Measurements from ENCODE around the gene SLF1. TPM values are rescaled to one million over a fixed set of nuclear protein-coding genes. Genes with fewer than 3 reads are reported as not detected.
"Not testable (repeated sequence)": the region's sequence is repeated elsewhere in the genome, so short reads cannot be mapped to it uniquely, and the experiment has no call there.

Gene SLF1
- total RNA-seq: 10 to 100 TPM; 15.0 to 19.0 TPM

DNA sequence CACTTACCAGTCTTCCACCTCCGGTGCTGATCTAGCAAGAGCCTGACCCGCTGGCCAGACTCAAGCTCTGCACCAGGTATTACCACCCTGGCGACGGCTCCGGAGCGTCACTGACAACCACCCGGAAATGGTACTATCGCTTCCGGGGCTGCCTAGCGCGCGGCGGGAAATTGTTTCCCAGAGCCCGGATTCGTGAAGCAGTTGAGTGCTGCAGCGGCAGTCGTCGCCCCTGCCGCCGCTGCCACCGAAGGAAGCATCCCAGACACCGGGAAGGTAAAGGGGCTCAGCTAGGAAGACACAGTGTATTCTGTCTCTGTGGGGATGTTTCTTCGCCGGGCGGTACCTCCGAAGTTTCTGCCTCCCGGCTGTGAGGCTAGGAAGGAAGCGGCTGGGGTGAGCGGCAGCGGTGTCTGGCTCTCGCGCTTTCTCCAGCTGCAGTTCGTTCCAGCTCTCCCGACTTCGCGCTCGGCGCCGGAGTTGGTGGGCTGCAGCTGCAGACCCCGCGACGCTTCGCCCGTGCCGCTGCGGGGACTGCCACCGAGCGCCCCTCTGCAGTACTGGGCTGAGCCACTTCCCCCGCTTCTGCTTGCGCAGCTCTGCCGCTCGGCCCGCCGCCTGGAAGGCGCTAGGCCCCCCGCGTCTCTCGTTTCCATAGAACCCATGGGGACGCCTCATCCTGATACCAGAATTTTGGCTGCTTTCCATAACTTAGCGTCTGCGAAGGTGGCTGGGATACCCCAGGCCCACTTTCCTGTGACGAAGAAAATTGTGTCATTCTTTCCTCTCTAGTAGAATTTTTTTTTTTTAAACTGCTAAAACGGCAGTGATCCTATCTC, at the start of gene SLF1, which contains the start of gene KIAA0825:
TSS of gene SLF1 (plus strand) at position 177 of the 836 bp plus-strand sequence. CDS start 10,142 bp downstream, outside the sequence.
TSS of gene KIAA0825 (minus strand) at position 112 of the 836 bp plus-strand sequence. CDS start 81,478 bp downstream, outside the sequence.
- H3K27ac Mint-ChIP-seq: peak within 1 kb of the TSS; percentile 90

DNA sequence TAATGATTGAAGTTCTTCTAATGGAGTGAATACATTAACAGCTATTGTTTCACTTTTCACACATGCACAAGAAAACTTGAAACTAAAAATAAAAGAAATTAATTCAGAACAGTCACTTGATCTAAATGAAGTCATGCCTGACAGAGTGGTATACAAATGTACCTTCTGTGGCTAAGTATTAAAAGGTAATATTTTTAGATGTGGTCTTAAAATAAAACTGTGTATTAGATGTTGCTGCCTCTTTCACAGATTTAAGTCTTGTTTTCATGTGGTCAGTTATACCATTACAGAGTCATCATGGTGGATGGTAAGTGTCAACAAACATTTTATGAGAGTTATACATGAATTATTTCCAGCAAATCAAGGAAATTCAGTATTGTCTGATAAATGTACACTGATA, 47.1 kb upstream of the SLF1 start:
- ChIA-PET CTCF (no interaction called here), POLR2A (no interaction called here)
- Mint-ChIP-seq H3K36me3 (ENCODE audit: low read depth) (peaks cover 16% of the 10 kb centered on the region), H3K9me3 (peaks cover 9% of the 10 kb centered on the region), H3K27ac (no peak overlapping the region), H3K4me3 (no peak overlapping the region), H3K27me3 (no peaks in the 10 kb centered on the region), H3K4me1 (peaks cover 22% of the 10 kb centered on the region)
- DNase-seq: no peak

More for the DNA sequence above, at the start of gene SLF1, which contains the start of gene KIAA0825:
- H3K9me3 Mint-ChIP-seq: no peaks in the 10 kb centered on the region
- no peaks in the 10 kb centered on the region for H3K27me3 Mint-ChIP-seq
- peaks cover 6% of the 10 kb centered on the region for H3K36me3 Mint-ChIP-seq (ENCODE audit: low read depth)
- ChIA-PET POLR2A (interaction anchor here (0.7 kb wide), 1 partner anchor 172 kb away, joined by 4 read pairs; no protein-coding TSS in a partner anchor), CTCF (interaction anchor here (0.7 kb wide), 1 partner anchor 108 kb away, joined by 3 read pairs; no protein-coding TSS in a partner anchor)
- H3K4me3 Mint-ChIP-seq: peak within 1 kb of the TSS; percentile 91
- peak; percentile 91 for DNase-seq
- H3K4me1 Mint-ChIP-seq: peaks cover 49% of the 10 kb centered on the region

DNA sequence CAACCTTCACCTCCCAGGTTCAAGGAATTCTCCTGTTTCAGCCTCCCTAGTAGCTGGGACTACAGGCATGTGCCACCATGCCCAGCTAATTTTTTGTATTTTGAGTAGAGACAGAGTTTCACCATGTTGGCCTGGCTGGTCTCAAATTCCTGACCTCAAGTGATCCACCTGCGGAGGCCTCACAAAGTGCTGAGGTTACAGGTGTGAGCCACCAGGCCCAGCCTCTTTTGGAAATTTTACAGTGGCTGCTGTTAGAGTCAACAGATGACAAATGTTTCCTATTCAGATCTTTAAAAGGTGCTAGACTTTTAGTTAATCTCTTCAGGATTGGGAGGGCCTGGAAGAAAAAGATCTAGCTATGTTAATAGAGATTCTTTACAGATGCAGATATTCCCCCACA, 45.1 kb upstream of the SLF1 start:
- H3K9me3 Mint-ChIP-seq, POLR2A ChIA-PET, H3K27me3 Mint-ChIP-seq, H3K4me3 Mint-ChIP-seq, H3K27ac Mint-ChIP-seq, DNase-seq: not testable (repeated sequence)
- Mint-ChIP-seq H3K4me1 (peaks cover 38% of the 10 kb centered on the region), H3K36me3 (ENCODE audit: low read depth) (peaks cover 16% of the 10 kb centered on the region)
- CTCF ChIA-PET: interaction anchor here (1.0 kb wide), 1 partner anchor 220 kb away, joined by 6 read pairs; no protein-coding TSS in a partner anchor

DNA sequence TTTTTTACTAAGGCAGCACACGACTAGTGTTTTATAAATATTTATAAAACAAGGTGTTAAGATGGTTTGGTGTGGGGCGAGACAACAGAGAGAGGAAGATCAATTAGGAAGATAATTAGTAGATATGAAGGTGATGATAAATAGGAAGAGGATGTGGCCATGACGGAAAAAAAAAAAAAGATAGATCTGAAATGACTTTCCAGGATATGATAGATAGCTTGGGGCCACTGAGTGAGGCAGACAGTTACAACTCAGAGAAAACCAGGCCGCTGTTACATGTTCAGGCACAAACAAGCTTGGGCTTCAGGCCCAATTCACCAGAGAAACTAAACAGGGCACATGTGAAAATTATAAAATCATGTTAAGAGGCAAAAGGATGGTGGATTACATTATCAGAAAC, 43.3 kb upstream of the SLF1 start:
- H3K36me3 Mint-ChIP-seq (ENCODE audit: low read depth): peaks cover 16% of the 10 kb centered on the region
- POLR2A ChIA-PET: no interaction called here
- H3K4me1 Mint-ChIP-seq: peaks cover 51% of the 10 kb centered on the region
- H3K27me3 Mint-ChIP-seq: no peaks in the 10 kb centered on the region
- H3K9me3 Mint-ChIP-seq: peaks cover 9% of the 10 kb centered on the region
- H3K4me3 Mint-ChIP-seq: no peak overlapping the region
- H3K27ac Mint-ChIP-seq: peak overlapping the region; percentile 85
- peak; percentile 12 for DNase-seq
- CTCF ChIA-PET: interaction anchor here (0.6 to 1.7 kb wide), 4 partner anchors 11 to 52 kb away, joined by 3 to 4 read pairs (median 3); no protein-coding TSS in a partner anchor

DNA sequence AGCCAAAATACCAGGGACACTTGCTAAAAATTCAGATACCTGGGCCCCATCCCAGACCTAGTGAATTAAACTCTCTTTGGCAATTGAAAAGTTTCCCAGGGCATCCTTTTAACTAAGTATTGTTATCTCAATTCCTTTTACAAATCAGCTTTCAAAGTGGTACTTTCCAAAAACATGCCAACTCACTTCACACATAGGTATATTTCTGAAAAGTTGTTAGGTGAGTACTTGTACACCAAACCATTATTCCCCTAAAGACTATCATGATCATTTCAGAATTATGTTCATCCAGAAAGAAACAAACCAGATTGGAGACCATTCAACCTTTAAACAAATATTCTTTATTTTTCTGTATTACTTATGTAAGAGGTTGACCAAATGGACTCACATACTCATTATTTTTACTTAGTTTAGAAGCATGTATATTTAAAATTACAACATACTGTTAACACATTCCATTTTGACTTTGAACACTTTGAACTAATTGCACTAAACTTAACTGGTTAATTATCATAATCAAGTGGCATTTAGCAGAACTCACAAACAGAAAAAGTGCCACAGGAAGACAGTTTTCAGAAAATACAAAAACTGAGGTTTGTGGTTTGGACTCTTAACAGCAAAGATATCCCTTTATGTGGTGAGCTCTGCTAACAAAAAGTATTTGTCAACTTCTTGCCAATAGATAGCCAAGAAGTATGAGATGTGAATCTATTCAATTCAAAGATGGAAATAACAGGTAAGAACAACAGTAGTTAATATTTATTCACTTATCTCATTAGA, 40.8 kb upstream of the SLF1 start:
- H3K27me3 Mint-ChIP-seq: no peaks in the 10 kb centered on the region
- DNase-seq: peak; percentile 22
- peaks cover 20% of the 10 kb centered on the region for H3K36me3 Mint-ChIP-seq (ENCODE audit: low read depth)
- ChIA-PET POLR2A (no interaction called here), CTCF (interaction anchor here (1.1 to 1.4 kb wide), 2 partner anchors 38 to 45 kb away, joined by 3 read pairs; no protein-coding TSS in a partner anchor)
- H3K27ac Mint-ChIP-seq: peak overlapping the region; percentile 79
- peaks cover 9% of the 10 kb centered on the region for H3K9me3 Mint-ChIP-seq
- H3K4me3 Mint-ChIP-seq: no peak overlapping the region
- peaks cover 55% of the 10 kb centered on the region for H3K4me1 Mint-ChIP-seq

DNA sequence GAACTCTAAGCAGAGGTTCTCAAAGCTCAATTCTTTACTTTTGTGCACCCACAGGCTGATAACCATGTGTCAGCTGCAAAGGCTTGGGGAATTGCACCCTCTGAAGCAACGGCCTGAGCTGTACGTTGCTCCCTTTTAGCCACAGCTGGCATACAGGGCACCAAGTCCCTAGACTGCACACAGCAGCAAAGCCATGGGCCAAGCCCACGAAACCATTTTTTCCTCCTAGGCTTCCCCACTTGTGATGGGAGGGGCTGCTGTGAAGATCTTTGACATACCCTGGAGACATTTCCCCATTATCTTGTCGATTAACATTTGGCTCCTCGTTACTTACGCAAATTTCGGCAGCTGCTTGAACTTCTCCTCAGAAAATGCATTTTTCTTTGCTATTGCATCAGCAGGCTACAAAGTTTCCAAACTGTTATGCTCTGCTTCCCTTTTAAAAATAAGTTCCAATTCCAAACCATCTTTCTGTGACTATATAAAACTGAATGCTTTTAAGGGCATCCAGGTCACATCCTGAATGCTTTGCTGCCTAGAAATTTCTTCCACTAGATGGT, 23.1 kb upstream of the SLF1 start:
- peaks cover 2% of the 10 kb centered on the region for H3K36me3 Mint-ChIP-seq (ENCODE audit: low read depth)
- no peak for DNase-seq
- H3K27me3 Mint-ChIP-seq: peaks cover 4% of the 10 kb centered on the region
- CTCF ChIA-PET: no interaction called here
- peaks cover 12% of the 10 kb centered on the region for H3K9me3 Mint-ChIP-seq
- no peak overlapping the region for H3K27ac Mint-ChIP-seq
- no peak overlapping the region for H3K4me3 Mint-ChIP-seq
- no peaks in the 10 kb centered on the region for H3K4me1 Mint-ChIP-seq
- POLR2A ChIA-PET: no interaction called here

DNA sequence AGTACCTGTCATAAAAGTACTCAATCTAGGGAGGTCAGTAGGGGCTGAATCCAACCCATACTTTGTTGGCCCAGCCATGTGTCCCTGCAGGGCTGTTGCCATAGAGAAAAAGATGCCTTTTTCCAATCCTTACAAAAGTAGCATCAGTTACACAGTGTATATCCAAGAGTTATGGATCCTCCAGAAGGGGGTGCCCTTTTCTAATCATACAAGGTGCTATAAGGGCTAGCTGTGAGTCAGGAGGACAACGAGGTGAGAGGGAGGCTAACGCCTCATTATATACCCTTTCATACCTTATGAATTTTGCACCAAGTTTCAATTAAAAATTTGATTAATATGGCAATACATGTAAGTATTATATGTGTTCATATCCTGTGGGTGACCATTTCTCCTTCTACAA, 4.9 kb upstream of the SLF1 start:
- ChIA-PET POLR2A (interaction anchor here (0.7 kb wide), 1 partner anchor 16 kb away, joined by 3 read pairs; no protein-coding TSS in a partner anchor), CTCF (no interaction called here)
- Mint-ChIP-seq H3K4me3 (no peak overlapping the region), H3K9me3 (no peaks in the 10 kb centered on the region), H3K27ac (no peak overlapping the region), H3K4me1 (peaks cover 34% of the 10 kb centered on the region), H3K27me3 (no peaks in the 10 kb centered on the region), H3K36me3 (ENCODE audit: low read depth) (peaks cover 3% of the 10 kb centered on the region)
- DNase-seq: peak; percentile 21

DNA sequence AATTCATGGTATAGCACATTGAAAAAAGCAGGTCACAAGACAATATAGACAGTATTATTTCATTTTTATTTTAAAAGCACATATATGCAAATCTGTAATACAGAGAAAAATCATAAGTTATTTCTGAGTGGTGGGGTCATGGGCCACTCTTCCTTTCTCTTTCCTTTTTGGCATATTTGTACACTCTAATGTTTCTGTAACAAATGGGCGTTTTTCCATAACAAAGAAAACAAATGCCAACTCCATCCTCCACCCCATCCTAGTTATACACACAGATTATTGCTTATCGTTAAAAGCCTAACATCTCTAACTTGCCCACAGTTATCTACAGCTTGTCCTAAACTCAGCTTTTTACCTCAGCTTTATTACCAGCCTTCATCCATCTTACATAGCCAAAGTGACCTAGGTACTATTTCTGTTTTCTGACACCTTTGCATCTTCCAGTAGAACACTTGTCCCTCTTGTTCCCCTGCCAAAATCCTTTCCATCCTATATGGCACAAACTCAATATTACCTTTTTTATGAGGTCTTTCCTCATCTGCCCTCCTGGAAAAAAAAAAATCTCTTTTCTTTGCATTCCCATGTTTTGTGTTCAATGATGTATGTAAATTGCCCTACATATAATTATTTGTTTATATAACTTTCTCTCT, 4.2 kb upstream of the SLF1 start:
- peaks cover 5% of the 10 kb centered on the region for H3K36me3 Mint-ChIP-seq (ENCODE audit: low read depth)
- H3K27ac Mint-ChIP-seq: no peak overlapping the region
- POLR2A ChIA-PET: no interaction called here
- H3K9me3 Mint-ChIP-seq: no peaks in the 10 kb centered on the region
- DNase-seq: no peak
- H3K27me3 Mint-ChIP-seq: no peaks in the 10 kb centered on the region
- CTCF ChIA-PET: interaction anchor here (1.0 kb wide), 1 partner anchor 79 kb away, joined by 5 read pairs; no protein-coding TSS in a partner anchor
- H3K4me3 Mint-ChIP-seq: no peak overlapping the region
- peaks cover 36% of the 10 kb centered on the region for H3K4me1 Mint-ChIP-seq

DNA sequence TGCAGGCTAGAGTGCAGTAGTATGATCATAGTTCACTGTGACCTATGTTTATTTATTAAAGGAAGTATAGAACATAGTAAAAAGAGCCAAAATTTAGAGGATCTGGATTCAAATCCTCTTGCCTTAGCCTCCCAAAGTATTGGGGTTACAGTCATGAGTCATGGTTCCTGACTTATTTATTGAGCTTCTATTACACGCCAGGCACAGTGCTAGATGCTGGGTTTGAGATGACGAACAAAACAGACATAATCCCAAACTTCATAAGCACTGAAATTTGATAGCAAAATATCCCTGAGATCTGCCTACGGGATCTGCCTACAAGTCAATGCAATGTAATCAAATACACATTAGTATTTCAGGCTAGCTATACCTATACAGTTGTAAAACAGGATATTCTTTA, 2.6 kb upstream of the SLF1 start:
- POLR2A ChIA-PET: no interaction called here
- CTCF ChIA-PET: interaction anchor here (0.9 kb wide), 1 partner anchor 39 kb away, joined by 3 read pairs; no protein-coding TSS in a partner anchor
- Mint-ChIP-seq H3K27me3 (no peaks in the 10 kb centered on the region), H3K4me1 (peaks cover 43% of the 10 kb centered on the region), H3K4me3 (no peak overlapping the region), H3K9me3 (no peaks in the 10 kb centered on the region), H3K27ac (no peak overlapping the region), H3K36me3 (ENCODE audit: low read depth) (peaks cover 6% of the 10 kb centered on the region)
- DNase-seq: no peak

DNA sequence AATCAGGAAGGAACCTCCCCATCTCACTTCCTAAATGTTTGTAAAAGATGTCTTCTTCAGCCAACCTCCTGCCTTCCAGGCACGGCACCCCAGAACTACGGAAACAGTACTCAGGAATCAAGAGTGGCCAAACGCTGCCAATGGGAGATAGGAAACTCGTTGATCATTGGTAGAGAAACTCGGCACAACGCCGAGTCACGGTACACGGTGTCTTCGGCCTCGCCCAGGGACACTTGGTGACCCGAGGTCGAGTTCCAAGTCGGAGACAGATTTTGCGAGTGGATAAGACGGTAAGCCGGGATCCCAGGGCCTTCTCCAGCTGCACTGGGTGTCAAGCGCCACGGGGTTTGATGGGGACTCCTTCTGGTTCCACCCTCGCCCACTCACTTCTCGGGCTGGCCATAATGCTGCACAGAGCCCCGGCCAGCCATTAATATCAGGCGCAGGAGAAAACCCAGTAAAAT, 408 bp upstream of the SLF1 start:
- H3K36me3 Mint-ChIP-seq (ENCODE audit: low read depth): peaks cover 6% of the 10 kb centered on the region
- peak; percentile 38 for DNase-seq
- H3K27me3 Mint-ChIP-seq: no peaks in the 10 kb centered on the region
- peaks cover 49% of the 10 kb centered on the region for H3K4me1 Mint-ChIP-seq
- ChIA-PET CTCF (no interaction called here), POLR2A (interaction anchor here (0.7 kb wide), 1 partner anchor 173 kb away, joined by 4 read pairs; no protein-coding TSS in a partner anchor)
- peak overlapping the region; percentile 90 for H3K27ac Mint-ChIP-seq
- H3K4me3 Mint-ChIP-seq: peak overlapping the region; percentile 91
- H3K9me3 Mint-ChIP-seq: no peaks in the 10 kb centered on the region

DNA sequence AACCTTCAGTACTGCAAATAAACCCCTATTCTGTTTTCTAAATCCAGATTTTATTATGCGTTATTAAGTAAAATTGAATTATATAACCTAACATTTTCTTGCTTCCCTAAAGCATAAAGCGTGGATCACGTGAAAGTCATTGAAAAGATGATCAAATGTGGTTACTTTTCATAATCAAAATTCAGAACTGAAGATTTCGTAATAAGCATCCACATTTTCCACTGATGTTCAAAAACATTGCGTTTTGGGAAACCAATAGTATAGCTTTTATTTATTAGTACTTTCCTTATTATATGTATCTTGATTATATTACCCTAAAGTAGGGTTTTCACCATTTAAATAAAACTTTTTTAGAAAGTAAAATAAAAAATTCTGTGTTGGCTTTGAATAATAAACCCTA, 1.8 kb downstream of the SLF1 start:
- Mint-ChIP-seq H3K9me3 (no peaks in the 10 kb centered on the region), H3K4me3 (peak overlapping the region; percentile 91), H3K27ac (no peak overlapping the region), H3K27me3 (no peaks in the 10 kb centered on the region), H3K36me3 (ENCODE audit: low read depth) (peaks cover 6% of the 10 kb centered on the region), H3K4me1 (peaks cover 48% of the 10 kb centered on the region)
- POLR2A ChIA-PET: no interaction called here
- DNase-seq: no peak
- CTCF ChIA-PET: no interaction called here

DNA sequence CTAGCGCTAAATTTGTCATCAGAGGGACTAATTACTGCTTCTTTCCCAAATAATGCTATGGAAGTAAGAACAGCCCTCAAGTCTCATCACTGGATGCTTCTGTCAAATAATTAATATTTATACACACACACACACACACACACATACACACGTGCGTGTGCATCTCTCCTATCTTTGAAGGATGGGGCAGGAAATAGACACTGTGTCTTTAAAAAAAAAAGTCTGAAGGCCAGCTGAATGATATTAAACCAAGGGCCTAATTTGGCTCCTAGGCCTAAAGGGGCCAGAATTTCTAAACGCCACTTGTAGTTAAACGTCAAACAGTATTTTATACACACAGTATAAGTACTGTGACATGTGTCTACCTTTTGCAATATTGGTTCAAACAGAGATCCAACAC, 3.3 kb downstream of the SLF1 start:
- Mint-ChIP-seq H3K27ac (no peak overlapping the region), H3K9me3 (no peaks in the 10 kb centered on the region), H3K36me3 (ENCODE audit: low read depth) (peaks cover 6% of the 10 kb centered on the region), H3K4me1 (peaks cover 41% of the 10 kb centered on the region), H3K4me3 (no peak overlapping the region), H3K27me3 (no peaks in the 10 kb centered on the region)
- DNase-seq: no peak
- CTCF ChIA-PET: no interaction called here
- POLR2A ChIA-PET: no interaction called here
